PC-9 (cell line): ENCODE results near the gene C1orf159. TPM values are rescaled to one million over a fixed set of nuclear protein-coding genes. Genes with fewer than 3 reads are reported as not detected.
"Not testable (repeated sequence)": the region's sequence is repeated elsewhere in the genome, so short reads cannot be mapped to it uniquely, and the experiment has no call there.

ENCODE experiments used
- BruUV-seq: library from RNA; stranded (reverse); fragments of 400-500 nt; replicated peaks from 2 replicates; lab custom pipeline; 2021; lab: Mats Ljungman, UMichigan
- CTCF ChIA-PET: fragments of 300-600 bp; sonication (Branson Sonifier 250); formaldehyde crosslinking; loops from one replicate; lab custom pipeline; 2022; ENCODE audit warnings: antibody characterized with exemption; lab: Charles Lee
- POLR2A ChIA-PET: fragments of 300-600 bp; sonication (Branson Sonifier 250); formaldehyde crosslinking; loops from one replicate; lab custom pipeline; 2022; ENCODE audit warnings: antibody characterized with exemption; ENCODE audit not compliant: unreplicated experiment; lab: Charles Lee
- DNase-seq, 2 experiments: peaks; one replicate each; pipeline versions ENCODE4 v3.0.0 to v3.0.0-alpha.2; 2015 to 2022; ENCODE audit warnings: mixed read lengths in 1 of 2
- H2AFZ ChIP-seq: fragments of 200-600 bp; sonication (generic); 2 replicates; pipeline ENCODE4 v1.8.1; 2017; ENCODE audit warnings: antibody characterized with exemption
- H3F3A ChIP-seq: fragments of 200-600 bp; sonication (generic); 2 replicates; pipeline ENCODE4 v1.8.1; 2017; ENCODE audit warnings: antibody characterized with exemption, mild to moderate bottlenecking, low read depth; ENCODE audit not compliant: insufficient read depth
- H3K27ac ChIP-seq: fragments of 200-600 bp; sonication (generic); 2 replicates; pipeline ENCODE4 v1.6.1; 2016; ENCODE audit warnings: mixed run types
- H3K27me3 ChIP-seq: fragments of 200-600 bp; sonication (generic); 2 replicates; pipeline ENCODE4 v1.6.1; 2016; ENCODE audit warnings: low read depth, mixed run types; ENCODE audit not compliant: insufficient read depth
- H3K36me3 ChIP-seq: fragments of 200-600 bp; sonication (generic); 2 replicates; pipeline ENCODE4 v1.6.1; 2016; ENCODE audit warnings: low read depth, mixed run types
- H3K4me1 ChIP-seq: fragments of 200-600 bp; sonication (generic); replicated peaks from 2 replicates; pipeline ENCODE4 v1.6.1; 2016; ENCODE audit warnings: mixed run types; ENCODE audit not compliant: insufficient read depth
- H3K4me2 ChIP-seq: fragments of 200-600 bp; sonication (generic); 2 replicates; pipeline ENCODE4 v1.6.1; 2017; ENCODE audit warnings: mixed run types
- H3K4me3 ChIP-seq: fragments of 200-600 bp; sonication (generic); 2 replicates; pipeline ENCODE4 v1.6.1; 2016; ENCODE audit warnings: mixed run types
- H3K79me2 ChIP-seq: fragments of 200-600 bp; sonication (generic); 2 replicates; pipeline ENCODE4 v1.6.1; 2017; ENCODE audit warnings: low read depth, mixed run types
- H3K9me2 ChIP-seq: fragments of 200-600 bp; sonication (generic); 2 replicates; pipeline ENCODE4 v1.8.1; 2017; ENCODE audit warnings: mild to moderate bottlenecking; ENCODE audit not compliant: insufficient read depth
- H3K9me3 ChIP-seq: fragments of 200-600 bp; sonication (generic); 2 replicates; pipeline ENCODE4 v1.8.1; 2016; ENCODE audit warnings: low read depth; ENCODE audit not compliant: insufficient read depth
- H4K20me1 ChIP-seq: fragments of 200-600 bp; sonication (generic); 2 replicates; pipeline ENCODE4 v1.8.1; 2017; ENCODE audit not compliant: insufficient read depth
- CTCF ChIP-seq: fragments of 200-600 bp; sonication (generic); conservative IDR thresholded peaks from 2 replicates; pipeline ENCODE4 v1.6.1; 2017; ENCODE audit warnings: mixed run types, antibody characterized with exemption, mild to moderate bottlenecking, moderate library complexity
- EZH2 ChIP-seq: fragments of 200-600 bp; sonication (generic); IDR thresholded peaks from 2 replicates; pipeline ENCODE4 v1.8.0; 2017; ENCODE audit warnings: antibody characterized with exemption, low read depth
- intact Hi-C: fragments of 100-400 bp; cut with micrococcal nuclease; formaldehyde crosslinking; loops from one replicate; pipeline ENCODE4 v1.10.0; 2022; ENCODE audit not compliant: unreplicated experiment
- total RNA-seq: library from RNA; stranded (reverse); gene quantifications from 2 replicates; pipeline ENCODE4 v1.2.3, GENCODE V29; 2021

C1orf159 gene
- total RNA-seq, 1 experiment from 2014 or later = 31.1 TPM

DNA sequence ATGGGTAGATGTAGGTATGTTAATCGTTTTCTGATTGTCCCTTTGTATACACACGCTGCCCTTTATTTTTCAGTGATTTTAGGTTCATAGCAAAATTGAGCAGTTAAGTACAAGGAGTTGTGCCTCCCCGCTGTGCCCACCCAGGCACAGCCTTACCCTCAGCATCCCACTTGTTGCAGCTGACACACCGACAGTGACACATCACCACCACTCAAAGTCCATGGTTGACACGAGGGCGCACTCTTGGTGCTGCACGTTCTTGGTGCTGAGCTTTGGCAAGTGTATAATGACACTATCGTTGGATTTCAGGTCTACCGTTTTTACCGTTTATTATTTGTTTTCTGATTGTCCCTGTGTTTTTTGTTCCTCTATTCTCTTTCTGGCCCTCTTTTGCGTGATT, 15.6 kb downstream of the C1orf159 start:
- no peak for TF ChIP-seq EZH2
- no peak for TF ChIP-seq CTCF
- no TSS peak for BruUV-seq
- Histone ChIP-seq H3K4me3 (no peak overlapping the region), H3F3A (peaks cover 10% of the 10 kb centered on the region; the same call in 1 of the 2 replicates), H3K9me2 (no peaks in the 10 kb centered on the region), H3K4me2 (no peak overlapping the region), H3K9me3 (peaks cover 11% of the 10 kb centered on the region), H4K20me1 (no peaks in the 10 kb centered on the region), H2AFZ (no peak overlapping the region), H3K36me3 (0 out of 2 replicates have a peak, but pooled peaks cover 7% of the 10 kb centered on the region), H3K27ac (no peak overlapping the region), H3K79me2 (0 out of 2 replicates have a peak, but pooled peaks cover 3% of the 10 kb centered on the region), H3K4me1 (no peaks in the 10 kb centered on the region), H3K27me3 (no peaks in the 10 kb centered on the region)
- POLR2A ChIA-PET = no interaction called here
- intact Hi-C loops = no loop called here
- DNase-seq = no peak
- CTCF ChIA-PET = no interaction called here

DNA sequence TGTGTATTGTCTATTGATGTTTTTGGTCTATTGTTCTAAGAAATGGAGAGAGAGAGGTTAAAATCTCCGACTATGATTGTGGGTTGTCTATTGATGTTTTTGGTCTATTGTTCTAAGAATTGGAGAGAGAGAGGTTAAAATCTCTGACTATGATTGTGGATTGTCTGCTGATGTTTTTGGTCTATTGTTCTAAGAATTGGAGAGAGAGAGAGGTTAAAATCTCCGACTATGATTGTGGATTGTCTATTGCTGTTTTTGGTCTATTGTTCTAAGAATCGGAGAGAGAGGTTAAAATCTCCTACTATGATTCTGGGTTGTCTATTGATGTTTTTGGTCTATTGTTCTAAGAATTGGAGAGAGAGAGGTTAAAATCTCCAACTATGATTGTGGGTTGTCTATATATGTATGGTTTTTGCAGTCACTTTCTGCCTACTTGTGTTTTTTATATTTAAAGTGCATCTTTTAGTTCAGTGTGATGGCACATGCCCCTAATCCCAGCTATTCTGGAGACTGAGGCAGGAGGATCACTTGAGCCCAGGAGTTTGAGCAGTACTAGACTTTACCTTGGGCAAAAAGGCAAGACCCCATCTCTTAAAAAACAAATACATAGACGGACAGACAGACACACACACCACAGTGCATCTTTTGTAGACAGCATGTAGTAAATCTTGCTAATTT, 16.2 kb downstream of the C1orf159 start:
- POLR2A ChIA-PET = no interaction called here
- peaks cover 13% of the 10 kb centered on the region; the same call in 1 of the 2 replicates for H3F3A ChIP-seq
- intact Hi-C loops = no loop called here
- TF ChIP-seq CTCF (no peak), EZH2 (no peak)
- H3K9me2 ChIP-seq = no peaks in the 10 kb centered on the region
- DNase-seq = no peak
- H3K36me3 ChIP-seq = 0 out of 2 replicates have a peak, but pooled peaks cover 7% of the 10 kb centered on the region
- no peak overlapping the region for H3K4me3 ChIP-seq
- H3K9me3 ChIP-seq = peaks cover 11% of the 10 kb centered on the region
- no peak overlapping the region for H2AFZ ChIP-seq
- no peaks in the 10 kb centered on the region for H3K4me1 ChIP-seq
- no peaks in the 10 kb centered on the region for H3K27me3 ChIP-seq
- no peak overlapping the region for H3K27ac ChIP-seq
- H3K4me2 ChIP-seq = no peak overlapping the region
- no peaks in the 10 kb centered on the region for H4K20me1 ChIP-seq
- no TSS peak for BruUV-seq
- CTCF ChIA-PET = no interaction called here
- 0 out of 2 replicates have a peak, but pooled peaks cover 3% of the 10 kb centered on the region for H3K79me2 ChIP-seq

GRCh38 chr1:1098681-1099421, 17.0 kb downstream of the C1orf159 start:
- Histone ChIP-seq H3K9me2 (no peaks in the 10 kb centered on the region), H3F3A (peaks cover 13% of the 10 kb centered on the region; the same call in 1 of the 2 replicates), H3K36me3 (0 out of 2 replicates have a peak, but pooled peaks cover 7% of the 10 kb centered on the region), H3K27me3 (no peaks in the 10 kb centered on the region), H3K27ac (no peak overlapping the region), H4K20me1 (no peaks in the 10 kb centered on the region), H3K4me2 (no peak overlapping the region), H3K4me1 (no peaks in the 10 kb centered on the region), H3K79me2 (0 out of 2 replicates have a peak, but pooled peaks cover 3% of the 10 kb centered on the region), H2AFZ (no peak overlapping the region), H3K4me3 (no peak overlapping the region), H3K9me3 (peaks cover 11% of the 10 kb centered on the region)
- no peak for DNase-seq
- ChIA-PET POLR2A (no interaction called here), CTCF (no interaction called here)
- no TSS peak for BruUV-seq
- no peak for TF ChIP-seq CTCF
- no peak for TF ChIP-seq EZH2
- intact Hi-C loops = no loop called here

- H4K20me1 ChIP-seq, H3K4me3 ChIP-seq, intact Hi-C loops, H3K4me2 ChIP-seq, BruUV-seq, H3K9me2 ChIP-seq, H3K27me3 ChIP-seq, H3K4me1 ChIP-seq, DNase-seq, POLR2A ChIA-PET, H2AFZ ChIP-seq, CTCF ChIA-PET, H3K79me2 ChIP-seq, H3K27ac ChIP-seq, H3K36me3 ChIP-seq: not testable (repeated sequence)
- H3F3A ChIP-seq = peaks cover 22% of the 10 kb centered on the region; the same call in 1 of the 2 replicates
- H3K9me3 ChIP-seq = peaks cover 10% of the 10 kb centered on the region
Observed at GRCh38 chr1:1096136-1096535, 19.8 kb downstream of the C1orf159 start.
